Nephron (organoid): Measurements from ENCODE around the gene SCARB1.

Source experiments
- H3K27ac Mint-ChIP-seq, 3 experiments: 2 replicates each; pipeline ENCODE4 v1.8.0; 2020; ENCODE audit warnings: mixed read lengths in 3 of 3, mild to moderate bottlenecking in 2 of 3, moderate library complexity in 1 of 3
- H3K27me3 Mint-ChIP-seq: 2 replicates; pipeline ENCODE4 v1.8.0; 2021; ENCODE audit warnings: low read depth, mild to moderate bottlenecking, moderate library complexity, mixed read lengths
- H3K36me3 Mint-ChIP-seq: 2 replicates; pipeline ENCODE4 v1.8.0; 2020; ENCODE audit warnings: low read depth, mixed read lengths
- H3K4me1 Mint-ChIP-seq: 2 replicates; pipeline ENCODE4 v1.8.0; 2020; ENCODE audit warnings: mixed read lengths
- H3K4me3 Mint-ChIP-seq, 3 experiments: 2 replicates each; pipeline ENCODE4 v1.8.0; 2020; ENCODE audit warnings: mild to moderate bottlenecking in 3 of 3, mixed read lengths in 3 of 3, moderate library complexity in 2 of 3
- H3K9me3 Mint-ChIP-seq: 2 replicates; pipeline ENCODE4 v1.8.0; 2020; ENCODE audit warnings: mixed read lengths
- CTCF ChIP-seq, 3 experiments: fragments of 200-600 bp; sonication (generic); IDR thresholded peaks; one replicate each; pipeline ENCODE4 v1.5.0; 2021; ENCODE audit warnings: antibody characterized with exemption in 3 of 3; ENCODE audit not compliant: unreplicated experiment in 3 of 3

The SCARB1 gene

GRCh38 chr12:124767066-124767821 is 96.4 kb downstream of the SCARB1 start:
- Mint-ChIP-seq H3K36me3 (no peaks in the 10 kb centered on the region), H3K4me1 (peaks cover 53% of the 10 kb centered on the region), H3K27ac (peak overlapping the region; percentile 72 to 85 (median 84)), H3K4me3 (peak overlapping the region in 1 of 3 experiments; percentile 0), H3K27me3 (peaks cover 30% of the 10 kb centered on the region), H3K9me3 (peaks cover 7% of the 10 kb centered on the region)
- TF ChIP-seq CTCF (IDR thresholded peaks at IDR 0.05; ENCODE audit: unreplicated experiment in 3 of 3), result peak; percentile 99 to 100 (median 99)

- Mint-ChIP-seq H3K9me3 (peaks cover 7% of the 10 kb centered on the region), H3K4me1 (peaks cover 48% of the 10 kb centered on the region), H3K36me3 (no peaks in the 10 kb centered on the region), H3K27me3 (peaks cover 31% of the 10 kb centered on the region), H3K27ac (peak overlapping the region; percentile 72 to 85 (median 84)), H3K4me3 (peak overlapping the region in 1 of 3 experiments; percentile 0)
- TF ChIP-seq CTCF (IDR thresholded peaks at IDR 0.05; ENCODE audit: unreplicated experiment in 3 of 3), result no peak
Observed at GRCh38 chr12:124766727-124767065, 97.0 kb downstream of the SCARB1 start.

- peaks cover 44% of the 10 kb centered on the region for H3K4me1 Mint-ChIP-seq
- H3K9me3 Mint-ChIP-seq, result peaks cover 7% of the 10 kb centered on the region
- no peaks in the 10 kb centered on the region for H3K36me3 Mint-ChIP-seq
- peaks cover 28% of the 10 kb centered on the region for H3K27me3 Mint-ChIP-seq
- no peak for TF ChIP-seq CTCF (IDR thresholded peaks at IDR 0.05; ENCODE audit: unreplicated experiment in 3 of 3)
- peak overlapping the region in 2 of 3 experiments; percentile 7 to 31 for H3K4me3 Mint-ChIP-seq
- H3K27ac Mint-ChIP-seq, result peak overlapping the region; percentile 56 to 86 (median 85)
Observed at GRCh38 chr12:124765581-124766489, 97.8 kb downstream of the SCARB1 start.

GRCh38 chr12:124764870-124765580 is 98.6 kb downstream of the SCARB1 start:
- Mint-ChIP-seq H3K27me3 (peaks cover 30% of the 10 kb centered on the region), H3K4me1 (peaks cover 50% of the 10 kb centered on the region), H3K4me3 (peak overlapping the region in 1 of 3 experiments; percentile 33), H3K9me3 (peaks cover 7% of the 10 kb centered on the region), H3K27ac (peak overlapping the region; percentile 56 to 86 (median 85)), H3K36me3 (no peaks in the 10 kb centered on the region)
- TF ChIP-seq CTCF (IDR thresholded peaks at IDR 0.05; ENCODE audit: unreplicated experiment in 3 of 3), result no peak

- Mint-ChIP-seq H3K9me3 (peaks cover 7% of the 10 kb centered on the region), H3K27me3 (peaks cover 31% of the 10 kb centered on the region), H3K36me3 (no peaks in the 10 kb centered on the region), H3K4me1 (peaks cover 56% of the 10 kb centered on the region), H3K27ac (peak overlapping the region; percentile 56 to 86 (median 85)), H3K4me3 (peak overlapping the region in 1 of 3 experiments; percentile 33)
- TF ChIP-seq CTCF (IDR thresholded peaks at IDR 0.05; ENCODE audit: unreplicated experiment in 3 of 3), result peak; percentile 62 to 70 (median 67)
Observed at GRCh38 chr12:124764451-124764850, 99.2 kb downstream of the SCARB1 start.
